HG03135 (cell line): Measurements from ENCODE around the gene SCAPER.
"Not testable (repeated sequence)": the region's sequence is repeated elsewhere in the genome, so short reads cannot be mapped to it uniquely, and the experiment has no call there.

Source experiments
- ATAC-seq: cut with Tn5 transposase; IDR thresholded peaks from one replicate; pipeline ENCODE4 v1.9.1; 2021; ENCODE audit warnings: mild to moderate bottlenecking, moderate library complexity; ENCODE audit not compliant: unreplicated experiment

SCAPER gene

DNA sequence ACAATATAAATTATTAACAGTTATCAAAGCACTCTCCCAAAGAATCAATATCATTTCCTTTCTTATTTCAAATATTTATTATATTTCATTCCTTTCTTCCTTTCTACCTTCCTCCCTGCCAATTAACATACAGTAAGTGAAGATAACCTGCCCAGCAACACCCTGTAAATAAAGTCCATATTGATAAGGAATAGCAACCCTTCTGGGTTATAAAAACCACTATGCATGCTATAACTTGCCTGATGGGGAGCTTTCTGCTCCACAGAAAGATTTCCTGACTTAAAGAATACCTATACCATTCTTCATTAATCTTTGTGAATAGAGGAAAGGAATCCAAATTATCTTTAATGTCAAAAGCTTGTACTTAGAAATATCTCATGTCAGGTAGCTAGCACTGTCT is 402.0 kb downstream of the SCAPER start:
- no peak for ATAC-seq

DNA sequence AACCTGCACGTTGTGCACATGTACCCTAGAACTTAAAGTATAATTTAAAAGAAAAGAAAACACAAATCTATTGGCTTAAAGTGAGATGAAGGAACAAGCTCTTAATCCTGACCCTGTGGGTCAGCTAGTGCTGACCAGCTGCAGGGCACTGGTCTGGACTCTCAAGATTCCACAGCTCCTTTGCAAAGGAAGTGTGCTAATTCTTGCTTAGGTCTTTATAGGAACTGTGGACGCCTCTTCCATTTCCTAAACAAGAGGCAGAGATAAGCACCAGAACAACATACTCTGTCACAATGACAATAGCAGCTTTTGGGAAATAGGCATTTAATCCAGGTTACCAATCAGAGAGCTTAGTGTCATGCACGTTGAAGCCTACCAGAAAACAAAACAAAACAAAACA is 402.5 kb downstream of the SCAPER start:
- ATAC-seq, result no peak

DNA sequence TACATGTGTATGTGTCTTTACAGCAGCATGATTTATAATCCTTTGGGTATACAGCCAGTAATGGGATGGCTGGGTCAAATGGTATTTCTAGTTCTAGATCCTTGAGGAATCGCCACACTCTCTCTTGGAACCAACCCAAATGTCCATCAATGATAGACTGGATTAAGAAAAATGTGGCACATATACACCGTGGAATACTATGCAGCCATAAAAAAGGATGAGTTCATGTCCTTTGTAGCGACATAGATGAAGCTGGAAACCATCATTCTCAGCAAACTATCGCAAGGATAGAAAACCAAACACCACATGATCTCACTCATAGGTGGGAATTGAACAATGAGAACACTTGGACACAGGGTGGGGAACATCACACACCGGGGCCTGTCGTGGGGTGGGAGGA is 403.0 kb downstream of the SCAPER start:
- not testable (repeated sequence) for ATAC-seq

DNA sequence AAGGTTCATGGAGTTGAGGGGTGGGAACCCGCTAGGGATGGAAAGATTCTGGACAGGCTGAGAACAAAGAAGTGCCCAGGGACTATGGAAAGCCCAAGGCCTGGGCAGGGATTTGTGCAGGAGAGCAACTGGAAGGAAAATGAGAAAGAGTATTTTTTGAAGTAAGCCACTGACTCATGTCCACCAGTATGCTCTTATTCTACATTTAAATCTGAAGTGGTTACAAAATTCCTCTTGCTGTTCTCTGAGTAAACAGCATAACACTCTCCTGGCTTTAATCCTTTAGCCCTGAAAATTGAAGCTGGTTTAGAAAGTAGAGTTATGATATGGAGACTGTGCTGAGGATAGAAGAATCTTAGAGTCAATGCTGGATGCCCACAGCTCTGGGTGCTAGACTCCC is 403.4 kb downstream of the SCAPER start:
- no peak for ATAC-seq

DNA sequence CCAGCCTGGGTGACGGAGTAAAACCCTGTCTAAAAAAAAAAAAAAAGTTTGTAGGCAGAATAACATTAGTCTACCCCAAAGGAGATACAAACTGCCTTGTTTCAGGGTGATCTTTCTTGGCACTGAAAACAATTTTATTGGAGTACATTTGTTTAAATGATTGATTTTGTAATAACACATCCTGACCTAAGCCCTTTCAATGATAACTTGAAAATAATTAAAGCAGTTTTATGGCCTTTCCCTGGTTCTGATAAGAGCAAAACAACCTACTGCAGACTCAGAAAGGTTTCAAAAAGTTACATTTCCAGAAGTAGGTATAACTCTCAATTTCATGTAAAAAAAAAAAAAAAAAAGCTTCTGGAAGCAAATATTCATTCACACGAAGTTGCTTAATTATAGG is 404.1 kb downstream of the SCAPER start:
- ATAC-seq, result no peak

DNA sequence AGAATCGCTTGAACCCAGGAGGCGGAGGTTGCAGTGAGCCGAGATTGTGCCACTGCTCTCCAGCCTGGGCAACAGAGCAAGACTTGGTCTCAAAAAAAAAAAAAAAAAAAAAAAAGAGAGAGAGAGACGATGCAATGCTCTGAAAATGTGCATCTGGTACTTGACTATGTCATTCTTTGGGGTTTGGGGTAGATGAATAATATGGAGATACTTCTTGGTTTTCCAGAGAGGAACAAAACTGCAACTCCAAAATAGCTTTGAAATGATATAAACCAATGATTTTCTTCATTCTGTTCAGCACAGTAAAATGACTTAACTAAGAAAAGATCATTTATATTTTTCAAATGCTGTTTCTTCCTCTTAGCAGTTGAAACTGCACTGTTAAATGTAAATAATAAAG is 409.7 kb downstream of the SCAPER start:
- no peak for ATAC-seq

DNA sequence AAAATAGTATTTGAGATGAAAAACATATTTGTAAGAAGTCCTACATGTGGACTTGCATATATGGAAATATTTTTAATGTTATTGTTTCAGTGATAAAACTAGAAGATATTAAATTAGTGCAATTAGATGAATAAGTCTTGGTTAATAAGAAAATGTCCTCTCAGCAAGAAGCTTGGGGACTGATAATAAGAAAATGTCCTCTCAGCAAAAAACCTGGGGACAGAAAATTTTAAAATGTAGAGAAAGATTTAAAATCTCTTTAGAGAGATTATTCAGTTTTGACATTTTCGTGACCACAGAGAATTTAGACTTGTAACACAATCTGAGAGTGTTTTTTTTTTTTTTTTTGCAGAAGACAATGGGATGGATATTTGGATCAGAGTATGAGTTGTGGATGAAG is 412.6 kb downstream of the SCAPER start:
- no peak for ATAC-seq

DNA sequence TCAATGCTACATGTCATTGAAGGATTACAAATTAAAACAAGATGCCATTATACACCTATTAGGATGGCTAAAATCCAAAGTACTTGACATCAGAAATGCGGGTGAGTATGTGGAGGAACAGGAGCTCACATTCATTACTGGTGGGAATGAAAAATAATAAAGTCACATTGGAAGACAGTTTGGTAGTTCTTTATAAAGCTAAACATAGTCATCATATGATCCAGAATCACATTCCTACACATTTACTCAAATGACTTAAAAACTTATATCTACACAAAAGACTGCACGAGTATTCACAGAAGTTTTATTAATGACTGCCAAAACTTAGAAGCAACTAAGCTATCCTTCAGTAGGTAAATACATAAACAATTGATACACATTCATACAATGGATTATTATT is 421.4 kb downstream of the SCAPER start:
- ATAC-seq, result no peak

DNA sequence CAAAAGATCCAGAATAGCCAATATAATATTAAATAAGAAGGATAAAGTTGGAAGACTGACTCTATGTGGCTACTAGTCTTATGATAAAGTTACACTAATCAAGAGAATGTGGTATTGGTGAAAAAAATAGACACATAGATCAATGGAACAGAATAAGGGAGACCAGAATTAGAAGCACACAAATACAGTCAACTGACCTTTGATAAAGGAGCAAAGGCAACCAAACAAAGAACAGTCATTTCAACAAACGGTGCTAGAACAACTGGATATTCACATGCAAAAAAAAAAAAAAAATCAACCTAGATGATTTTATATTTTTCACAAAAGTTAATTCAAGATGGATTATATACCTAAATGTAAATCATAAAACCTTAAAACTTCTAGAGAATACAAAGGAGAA is 422.1 kb downstream of the SCAPER start:
- ATAC-seq, result no peak

DNA sequence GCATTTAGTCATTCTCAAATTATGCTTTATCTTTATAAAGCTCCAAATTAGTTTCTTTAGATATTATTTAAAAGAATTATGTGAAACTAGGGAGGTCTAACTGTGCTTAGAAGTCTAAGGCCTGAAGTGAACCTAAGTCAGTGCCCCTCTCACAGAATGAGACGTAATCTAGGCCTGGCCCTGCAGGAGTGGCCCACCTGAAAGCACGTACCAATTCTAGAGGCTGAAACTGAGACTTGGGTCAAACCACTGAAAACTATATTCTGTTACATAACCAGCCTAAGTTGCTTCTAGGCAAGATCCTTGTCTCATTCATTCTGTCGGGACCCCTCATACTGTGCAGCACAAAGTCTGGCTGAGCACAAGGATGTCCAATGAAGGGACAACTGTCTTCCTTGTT is 424.9 kb downstream of the SCAPER start:
- no peak for ATAC-seq

DNA sequence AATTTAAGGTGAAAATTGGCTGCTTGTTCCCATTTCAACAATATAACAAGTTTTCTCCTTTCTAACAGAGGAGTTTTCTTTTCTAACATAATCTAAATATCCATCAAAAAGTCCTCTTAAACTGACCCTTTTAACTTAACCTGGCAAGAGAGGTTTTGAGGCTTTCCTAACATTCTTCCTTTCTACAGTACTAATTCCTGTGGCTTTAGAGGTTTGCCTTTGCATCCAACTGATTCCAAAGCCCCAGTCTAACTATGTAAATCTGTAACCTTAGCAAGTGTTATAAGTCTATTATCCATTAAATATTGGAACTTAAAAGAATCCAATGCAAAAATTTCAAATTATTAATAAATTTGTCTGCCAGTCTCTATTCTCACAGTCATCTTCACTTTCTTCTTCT is 434.4 kb downstream of the SCAPER start:
- no peak for ATAC-seq

DNA sequence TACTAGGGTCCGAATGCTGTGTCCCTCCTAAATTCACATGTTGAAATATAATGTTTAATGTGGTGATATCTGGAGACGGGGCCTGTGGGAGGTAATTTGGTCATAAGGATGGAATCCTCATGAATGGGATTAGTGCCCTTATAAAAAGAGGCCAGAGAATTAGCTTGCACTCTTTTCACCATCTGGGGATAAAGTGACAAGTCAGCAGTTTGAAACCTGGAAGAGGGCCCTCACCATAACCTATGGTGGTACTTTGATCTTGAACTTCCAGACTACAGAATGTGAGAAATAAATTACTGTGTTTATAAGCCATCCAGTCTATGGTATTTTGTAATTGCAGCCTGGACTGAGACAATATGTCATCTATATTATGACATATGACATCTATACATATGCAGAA is 436.4 kb downstream of the SCAPER start:
- no peak for ATAC-seq

DNA sequence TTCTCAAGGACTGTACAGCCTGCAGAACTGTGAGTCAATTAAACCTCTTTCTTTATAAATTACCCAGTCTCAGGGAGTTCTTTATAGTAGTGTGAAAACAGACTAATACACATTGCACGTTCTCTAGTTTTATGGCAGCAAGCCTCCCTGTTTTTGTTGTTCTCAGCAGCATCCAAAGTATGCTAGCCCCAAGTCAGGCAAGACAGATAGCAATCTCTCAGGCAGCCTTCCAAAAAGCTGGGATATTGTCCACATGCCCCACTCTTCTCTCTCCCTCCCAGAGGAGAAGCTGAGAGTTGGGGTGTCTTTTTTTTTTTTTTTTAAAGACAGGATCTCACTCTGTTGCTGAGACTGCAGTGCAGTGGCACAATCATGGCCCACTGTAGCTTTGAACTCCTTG is 438.0 kb downstream of the SCAPER start:
- ATAC-seq, result no peak

DNA sequence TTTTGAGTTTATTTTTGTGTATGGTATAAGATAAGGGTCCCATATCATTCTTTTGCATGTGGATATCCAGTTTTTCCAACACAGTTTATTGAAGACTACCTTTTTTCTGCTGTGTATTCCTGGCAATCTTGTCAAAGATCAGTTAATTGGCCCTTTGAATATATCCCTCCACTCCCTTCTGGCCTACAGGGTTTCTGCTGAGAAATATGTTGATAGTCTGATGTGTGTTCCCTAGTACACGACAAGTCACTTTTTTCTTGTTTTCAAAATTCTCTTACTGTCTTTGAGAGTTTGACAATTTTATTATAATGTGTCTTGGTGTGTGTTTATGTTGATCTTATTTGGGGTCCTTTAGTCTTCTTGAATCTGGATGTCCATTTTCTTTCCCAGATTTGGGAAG is 439.4 kb downstream of the SCAPER start:
- ATAC-seq, result no peak

DNA sequence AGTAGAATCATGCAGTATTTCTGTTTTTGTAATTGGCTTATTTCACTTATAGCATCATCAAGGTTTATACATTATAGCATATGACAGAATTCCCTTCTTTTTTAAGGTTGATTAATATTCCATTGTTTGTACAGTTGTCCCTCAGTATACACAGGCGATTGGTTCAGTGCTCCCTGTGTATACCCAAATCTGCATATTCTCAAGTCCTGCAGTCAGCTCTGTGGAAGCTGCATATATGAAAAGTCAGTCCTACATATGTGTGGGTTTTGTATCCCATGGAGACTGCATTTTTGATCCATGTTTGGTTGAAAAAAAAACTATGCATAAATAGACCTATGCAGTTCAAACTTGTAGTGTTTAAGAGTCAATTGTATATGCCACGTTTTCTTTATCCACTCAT is 440.9 kb downstream of the SCAPER start:
- no peak for ATAC-seq

DNA sequence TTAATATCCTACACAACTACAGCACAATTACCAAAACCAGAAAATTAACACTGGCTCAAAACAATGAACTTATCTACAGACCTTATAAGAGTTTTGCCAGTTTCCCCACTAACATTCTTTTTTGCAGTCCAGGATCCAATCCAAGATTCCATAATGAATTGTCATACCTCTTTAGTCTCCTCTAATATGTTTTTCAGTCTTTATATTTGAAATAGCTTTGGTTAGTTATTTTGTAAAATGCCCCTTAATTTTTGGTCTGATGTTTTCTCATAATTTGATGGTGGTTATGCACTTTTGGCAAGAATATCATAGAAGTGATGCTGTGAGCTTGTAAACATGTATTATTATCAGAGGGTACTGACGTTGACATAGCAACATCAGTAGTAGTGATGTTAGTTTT is 444.3 kb downstream of the SCAPER start:
- ATAC-seq, result no peak

DNA sequence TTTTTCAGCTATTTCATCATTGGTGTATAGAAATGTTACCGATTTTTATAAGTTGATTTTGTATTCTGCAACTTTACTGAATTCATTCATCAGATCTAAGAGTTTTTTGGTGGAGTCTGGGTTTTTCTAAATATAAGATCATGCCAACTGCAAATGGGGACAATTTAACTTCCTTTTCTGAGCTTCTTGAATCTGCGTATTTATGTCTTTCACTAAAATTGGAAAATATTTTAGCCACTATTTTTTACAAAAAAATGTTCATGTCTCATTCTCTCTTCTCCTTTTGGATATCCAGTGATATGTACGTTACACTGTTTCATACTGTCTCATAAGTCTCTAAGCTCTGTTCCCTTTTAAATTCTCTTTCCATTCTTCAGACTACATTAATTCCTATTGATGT is 444.8 kb downstream of the SCAPER start:
- no peak for ATAC-seq

DNA sequence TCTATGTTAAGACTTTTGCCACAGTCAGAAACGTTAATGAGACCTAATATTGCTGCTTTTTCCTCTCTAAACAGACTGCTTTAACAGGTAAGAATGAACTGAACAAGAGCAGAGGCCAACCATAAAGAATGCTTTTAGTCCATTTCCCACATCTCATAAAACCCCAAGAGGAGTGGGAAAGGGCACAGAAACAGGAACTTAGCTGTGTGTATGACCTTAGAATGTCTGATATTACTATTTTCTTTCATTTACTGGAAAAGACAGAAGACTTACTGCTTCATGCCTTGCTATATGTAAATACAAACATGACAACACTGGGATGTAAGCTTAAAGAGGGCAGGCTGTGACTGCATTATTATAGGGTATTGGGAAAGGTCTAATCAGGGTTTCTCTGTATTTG is 453.6 kb downstream of the SCAPER start:
- ATAC-seq, result no peak

DNA sequence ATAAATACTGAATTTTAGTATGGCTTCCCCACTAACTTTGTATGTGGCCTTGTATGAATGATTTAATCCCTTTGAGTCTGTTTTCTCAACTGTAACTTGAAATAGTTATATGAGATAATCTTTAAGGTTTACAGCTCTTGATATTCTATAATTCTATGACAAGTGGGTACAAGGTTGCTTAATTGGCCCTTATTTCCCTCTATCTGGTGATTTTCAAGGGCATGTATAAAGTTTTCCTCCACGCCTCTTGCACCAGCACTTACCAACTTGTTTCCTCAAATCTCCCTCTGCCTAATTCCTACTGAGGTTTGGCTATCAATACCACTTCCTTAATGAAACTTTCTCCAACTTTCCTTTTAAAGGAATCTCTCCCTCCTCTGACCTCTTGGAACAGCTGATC is 455.7 kb downstream of the SCAPER start:
- no peak for ATAC-seq

DNA sequence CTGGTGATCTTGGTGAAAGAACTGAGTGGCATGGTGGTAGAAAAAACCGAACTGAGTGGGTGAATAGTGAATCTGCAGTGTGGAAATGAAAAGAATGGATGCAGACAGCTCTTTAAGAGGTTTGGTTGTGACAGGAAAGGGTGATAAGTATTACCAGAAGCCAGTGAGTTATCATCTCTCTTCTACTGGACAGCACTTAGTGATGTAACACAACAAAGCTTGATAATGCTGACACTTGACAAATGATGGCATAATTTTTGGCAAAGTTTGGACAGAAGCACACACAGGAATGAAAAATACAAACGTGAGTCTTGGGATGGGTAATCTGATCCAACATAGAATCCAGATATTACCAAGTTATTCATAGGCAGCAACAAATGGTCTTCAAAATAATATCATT is 456.4 kb downstream of the SCAPER start:
- ATAC-seq, result no peak

DNA sequence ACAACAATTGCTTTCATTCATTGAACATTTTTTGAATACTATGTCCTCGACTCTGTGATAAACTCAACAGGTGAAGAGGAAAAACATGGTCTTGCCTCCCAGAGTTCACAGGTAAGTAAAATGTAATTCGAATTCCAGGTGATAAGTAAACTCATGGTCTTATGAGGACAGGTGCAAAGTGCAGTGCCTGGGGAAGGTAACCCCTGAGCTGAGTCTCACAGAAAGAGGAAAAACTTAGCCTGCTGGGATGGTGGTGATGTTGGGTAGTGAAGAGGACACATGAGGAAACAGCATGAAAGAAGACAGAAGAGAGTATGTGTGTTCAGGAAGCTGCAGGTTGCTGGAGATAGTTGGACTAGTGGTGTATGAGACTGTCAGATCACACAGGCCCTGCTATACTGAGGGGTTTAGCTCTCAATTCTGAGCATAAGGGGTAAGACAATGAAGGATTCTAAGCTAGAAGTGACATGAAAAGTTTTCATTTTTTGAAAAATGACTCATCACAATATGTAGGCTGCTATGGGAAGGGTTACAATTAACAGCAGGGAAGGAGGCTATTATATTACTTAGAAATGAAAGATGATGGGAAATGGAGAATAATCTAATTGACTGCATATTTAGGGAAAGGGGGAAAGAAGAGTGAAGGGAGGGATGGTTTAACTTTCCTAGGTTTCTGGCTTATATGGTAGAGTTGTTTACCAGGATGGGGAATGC is 457.3 kb downstream of the SCAPER start:
- no peak for ATAC-seq

DNA sequence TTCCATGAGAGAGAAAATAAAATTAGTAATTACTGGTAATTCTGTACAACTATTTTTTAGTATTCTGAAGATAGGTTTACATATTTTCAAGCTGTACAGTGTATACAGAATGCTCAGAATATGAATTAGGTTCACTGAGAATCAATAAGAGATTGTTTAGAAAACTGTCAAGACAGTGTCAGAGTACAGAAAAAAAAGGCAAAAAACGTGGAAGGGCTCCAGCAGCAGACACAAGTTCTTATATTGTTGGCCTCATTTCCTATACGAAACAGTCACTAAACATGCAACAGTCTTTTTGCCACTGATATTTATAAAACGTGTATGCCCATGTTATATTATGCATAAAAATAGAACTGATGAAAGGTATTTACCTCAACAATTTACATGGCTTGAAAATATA is 464.7 kb downstream of the SCAPER start:
- ATAC-seq, result no peak

DNA sequence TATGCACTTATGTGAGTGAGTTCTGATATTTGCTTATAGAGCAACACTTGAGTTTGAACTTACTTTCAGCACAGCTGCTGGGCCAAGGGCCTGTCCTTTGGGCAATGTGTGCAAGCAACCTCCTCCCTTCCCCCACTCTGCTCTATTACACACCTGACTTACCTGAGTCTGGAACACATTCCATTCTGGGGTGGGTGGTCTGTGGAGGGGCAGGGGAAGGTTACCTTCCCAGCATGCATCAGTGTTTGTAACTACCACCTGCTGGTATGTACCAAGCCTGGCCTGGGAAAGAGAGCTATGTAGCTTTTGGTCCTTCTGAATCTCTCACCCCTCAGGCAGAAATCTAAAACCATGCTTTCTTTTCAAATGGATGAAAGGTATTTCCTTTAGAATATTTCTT is 465.6 kb downstream of the SCAPER start:
- no peak for ATAC-seq
